Measurements from ENCODE around the gene PROC.
A peak's percentile ranks its signal among the peaks of the same experiment; 100 is the strongest.

The PROC gene

DNA sequence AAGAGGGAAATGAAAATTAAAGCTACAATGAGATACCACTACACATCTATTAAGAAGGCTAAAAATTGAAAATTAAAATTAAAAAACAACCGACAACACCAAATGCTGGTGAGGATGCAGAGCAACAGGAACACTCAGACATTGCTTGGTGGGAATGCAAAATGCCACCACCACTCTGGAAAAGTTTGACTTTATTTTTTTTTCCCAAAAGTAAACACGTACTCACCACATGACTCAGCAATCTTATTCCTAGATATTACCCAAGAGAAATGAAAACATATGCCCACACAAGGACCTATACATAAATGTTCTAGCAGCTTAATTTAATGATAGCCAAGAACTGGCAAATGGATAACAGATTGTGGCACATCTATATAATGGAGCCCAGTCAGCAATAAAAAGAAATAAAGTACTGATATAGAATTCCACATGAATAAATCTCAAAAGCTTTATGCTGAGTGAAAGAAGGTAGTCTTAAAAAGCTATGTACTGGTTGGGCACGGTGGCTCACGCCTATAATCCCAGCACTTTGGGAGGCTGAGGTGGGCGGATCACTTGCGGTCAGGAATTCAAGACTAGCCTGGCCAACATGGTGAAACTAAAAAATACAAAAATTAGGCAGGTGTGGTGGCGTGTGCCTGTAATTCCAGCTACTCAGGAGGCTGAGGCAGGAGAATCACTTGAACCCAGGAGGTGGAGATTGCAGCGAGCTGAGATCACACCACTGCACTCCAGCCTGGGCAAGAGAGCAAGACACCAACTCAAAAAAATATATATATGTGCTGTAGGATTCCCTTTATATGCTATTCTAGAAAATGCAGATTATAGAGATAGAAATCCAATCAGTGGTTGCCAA, 4.2 kb upstream of the PROC start:
- DNase-seq (ENCODE audit: low spot score), result no peak
- in situ Hi-C loops (cut with MboI; ENCODE audit: low sequenced_read_pairs, unreplicated experiment), result no loop called here
- TF ChIP-seq, protein P1, sequence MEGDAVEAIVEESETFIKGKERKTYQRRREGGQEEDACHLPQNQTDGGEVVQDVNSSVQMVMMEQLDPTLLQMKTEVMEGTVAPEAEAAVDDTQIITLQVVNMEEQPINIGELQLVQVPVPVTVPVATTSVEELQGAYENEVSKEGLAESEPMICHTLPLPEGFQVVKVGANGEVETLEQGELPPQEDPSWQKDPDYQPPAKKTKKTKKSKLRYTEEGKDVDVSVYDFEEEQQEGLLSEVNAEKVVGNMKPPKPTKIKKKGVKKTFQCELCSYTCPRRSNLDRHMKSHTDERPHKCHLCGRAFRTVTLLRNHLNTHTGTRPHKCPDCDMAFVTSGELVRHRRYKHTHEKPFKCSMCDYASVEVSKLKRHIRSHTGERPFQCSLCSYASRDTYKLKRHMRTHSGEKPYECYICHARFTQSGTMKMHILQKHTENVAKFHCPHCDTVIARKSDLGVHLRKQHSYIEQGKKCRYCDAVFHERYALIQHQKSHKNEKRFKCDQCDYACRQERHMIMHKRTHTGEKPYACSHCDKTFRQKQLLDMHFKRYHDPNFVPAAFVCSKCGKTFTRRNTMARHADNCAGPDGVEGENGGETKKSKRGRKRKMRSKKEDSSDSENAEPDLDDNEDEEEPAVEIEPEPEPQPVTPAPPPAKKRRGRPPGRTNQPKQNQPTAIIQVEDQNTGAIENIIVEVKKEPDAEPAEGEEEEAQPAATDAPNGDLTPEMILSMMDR (IDR thresholded peaks at IDR 0.05; ENCODE audit: borderline replicate concordance, control extremely low read depth, extremely low read depth, insufficient read depth, missing control alignments), result no peak

- in situ Hi-C loops (cut with MboI; ENCODE audit: low sequenced_read_pairs, unreplicated experiment), result no loop called here
- DNase-seq (ENCODE audit: low spot score), result no peak
- TF ChIP-seq, protein P1 (IDR thresholded peaks at IDR 0.05; ENCODE audit: borderline replicate concordance, control extremely low read depth, extremely low read depth, insufficient read depth, missing control alignments), result no peak
Measured at GRCh38 chr2:127414638-127415592, 3.3 kb upstream of the PROC start.

DNA sequence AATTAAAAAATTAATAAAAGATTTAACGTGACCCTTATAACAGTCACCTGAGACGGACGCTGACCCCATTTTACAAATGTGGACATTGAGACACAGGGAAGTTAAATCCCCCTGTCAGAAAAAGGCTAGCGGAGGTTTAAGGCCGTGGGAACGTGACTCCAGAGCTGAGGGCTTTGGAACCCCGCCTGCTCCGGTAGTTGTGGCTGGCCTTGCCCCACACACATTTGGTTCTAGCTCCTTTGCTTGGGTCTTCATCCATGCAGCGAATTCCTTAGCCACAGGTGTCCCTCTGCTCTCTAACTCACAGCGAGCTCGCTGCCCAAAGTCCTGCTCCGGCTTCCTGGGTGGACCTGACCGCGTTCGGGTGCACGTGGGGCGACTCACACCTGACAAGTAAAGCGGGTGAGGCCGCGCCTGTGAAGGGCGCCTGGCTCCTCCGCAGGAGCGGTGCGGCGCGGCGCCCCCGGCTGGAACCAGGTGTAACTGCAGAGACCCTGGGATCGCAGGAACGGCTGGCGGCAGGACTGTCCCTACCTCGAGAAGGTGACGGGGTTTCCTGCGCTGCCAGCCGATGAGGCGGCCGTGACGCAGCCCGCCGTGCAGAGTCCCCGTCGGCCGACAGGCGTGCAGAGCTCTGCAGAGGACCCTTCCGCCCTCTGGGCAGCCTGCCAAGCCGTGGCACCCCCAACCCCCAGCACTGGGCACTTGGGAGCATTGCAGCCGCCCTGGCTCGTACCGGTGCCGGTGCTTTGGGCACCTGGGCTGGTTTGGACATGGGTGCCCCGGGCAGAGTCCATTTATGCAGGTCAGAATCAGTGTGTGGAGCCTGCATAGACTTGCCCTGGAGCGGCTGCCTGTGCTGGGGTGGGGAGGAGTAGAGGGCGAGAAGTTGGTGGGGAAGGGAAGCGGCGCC, 2.4 kb upstream of the PROC start:
- DNase-seq (ENCODE audit: low spot score), result peak; percentile 88
- in situ Hi-C loops (cut with MboI; ENCODE audit: low sequenced_read_pairs, unreplicated experiment), result no loop called here
- TF ChIP-seq, protein P1 (IDR thresholded peaks at IDR 0.05; ENCODE audit: borderline replicate concordance, control extremely low read depth, extremely low read depth, insufficient read depth, missing control alignments), result peak; percentile 73

DNA sequence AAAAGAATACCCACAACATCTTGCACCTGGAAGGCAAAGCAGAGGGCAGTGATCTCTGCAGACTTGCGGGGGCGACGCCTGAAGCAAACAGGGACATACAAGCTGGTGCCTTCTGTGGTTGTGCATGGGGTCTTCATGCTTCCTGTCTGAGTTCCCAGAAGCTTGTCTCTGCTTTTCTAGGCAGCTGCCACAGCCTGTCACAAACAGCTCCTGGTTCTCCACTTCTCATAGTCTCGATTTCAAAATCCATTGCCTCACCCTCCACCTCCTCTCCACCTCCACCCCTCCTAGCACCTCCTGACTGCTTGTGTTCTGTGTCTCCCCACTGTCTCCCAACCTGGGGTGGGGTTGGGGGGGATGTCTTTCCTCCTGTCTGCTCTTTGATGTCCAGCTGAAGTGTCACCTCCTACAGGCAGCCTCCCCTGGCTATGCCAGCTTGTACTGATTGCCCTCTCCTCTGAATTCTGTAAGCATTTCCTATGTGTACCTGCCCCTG, 1.7 kb upstream of the PROC start:
- TF ChIP-seq, protein P1 (IDR thresholded peaks at IDR 0.05; ENCODE audit: borderline replicate concordance, control extremely low read depth, extremely low read depth, insufficient read depth, missing control alignments), result no peak

DNA sequence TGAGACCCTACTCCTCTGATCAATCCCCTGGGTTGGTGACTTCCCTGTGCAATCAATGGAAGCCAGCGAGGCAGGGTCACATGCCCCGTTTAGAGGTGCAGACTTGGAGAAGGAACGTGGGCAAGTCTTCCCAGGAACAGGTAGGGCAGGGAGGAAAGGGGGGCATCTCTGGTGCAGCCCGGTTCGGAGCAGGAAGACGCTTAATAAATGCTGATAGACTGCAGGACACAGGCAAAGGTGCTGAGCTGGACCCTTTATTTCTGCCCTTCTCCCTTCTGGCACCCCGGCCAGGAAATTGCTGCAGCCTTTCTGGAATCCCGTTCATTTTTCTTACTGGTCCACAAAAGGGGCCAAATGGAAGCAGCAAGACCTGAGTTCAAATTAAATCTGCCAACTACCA, 821 bp upstream of the PROC start:
- in situ Hi-C loops (cut with MboI; ENCODE audit: low sequenced_read_pairs, unreplicated experiment), result no loop called here
- no peak for DNase-seq (ENCODE audit: low spot score)
- TF ChIP-seq, protein P1 (IDR thresholded peaks at IDR 0.05; ENCODE audit: borderline replicate concordance, control extremely low read depth, extremely low read depth, insufficient read depth, missing control alignments), result no peak

More for the DNA sequence above, 1.7 kb upstream of the PROC start:
- peak; percentile 40 for DNase-seq (ENCODE audit: low spot score)
- in situ Hi-C loops (cut with MboI; ENCODE audit: low sequenced_read_pairs, unreplicated experiment), result no loop called here

All from GM13976 (cell line).